Thymus (tissue), 11 donors: ENCODE measurements around the gene MAL. TPM values are rescaled to one million over a fixed set of nuclear protein-coding genes. Genes with fewer than 3 reads are reported as not detected.
"Not testable (repeated sequence)": the region's sequence is repeated elsewhere in the genome, so short reads cannot be mapped to it uniquely, and the experiment has no call there.

Source experiments
- DNase-seq, 9 donors: peaks; one replicate each; pipeline ENCODE4 v3.0.0-alpha.2; 2013; ENCODE audit warnings: low spot score in 9 of 9, low read depth in 6 of 9, missing footprints in 1 of 9
- H3K27ac ChIP-seq, 2 donors: one replicate each; pipeline ENCODE4 v1.5.1; 2013; ENCODE audit warnings: control low read depth in 1 of 2, low read depth in 1 of 2, low read length in 1 of 2, mild to moderate bottlenecking in 1 of 2, moderate library complexity in 1 of 2
- H3K27me3 ChIP-seq, 2 donors: one replicate each; pipeline ENCODE4 v1.5.1; 2013; ENCODE audit warnings: low read length in 1 of 2; ENCODE audit not compliant: control insufficient read depth in 2 of 2, insufficient read depth in 1 of 2
- H3K36me3 ChIP-seq, 2 donors: one replicate each; pipeline ENCODE4 v1.5.1; 2013; ENCODE audit warnings: low read length in 1 of 2, mild to moderate bottlenecking in 1 of 2, moderate library complexity in 1 of 2; ENCODE audit not compliant: control insufficient read depth in 2 of 2, insufficient read depth in 2 of 2
- H3K4me1 ChIP-seq, 2 donors: one replicate each; pipeline ENCODE4 v1.5.1; 2013; ENCODE audit warnings: low read length in 2 of 2; ENCODE audit not compliant: control insufficient read depth in 2 of 2, insufficient read depth in 2 of 2
- H3K4me3 ChIP-seq, 2 donors: one replicate each; pipeline ENCODE4 v1.5.1; 2013; ENCODE audit warnings: low read length in 2 of 2, control low read depth in 1 of 2, mild to moderate bottlenecking in 1 of 2
- H3K9me3 ChIP-seq, 2 donors: one replicate each; pipeline ENCODE4 v1.5.1; 2013; ENCODE audit warnings: low read length in 1 of 2, mild to moderate bottlenecking in 1 of 2; ENCODE audit not compliant: control insufficient read depth in 2 of 2, insufficient read depth in 1 of 2
- WGBS: extraction: QIAGEN DNeasy Blood & Tissue Kit; methylation state at CpG from one replicate; pipeline ENCODE4 v1.1.7; 2013; 5-methylcytosine and 5-hydroxymethylcytosine counted together
- polyA plus RNA-seq: library from polyadenylated mRNA; stranded (reverse); fragments of 200-250 nt; gene quantifications from one replicate; pipeline ENCODE4 v1.2.3, GENCODE V29; 2013
- total RNA-seq: library from RNA; stranded (reverse); fragments of 120-200 nt; gene quantifications from one replicate; pipeline ENCODE4 v1.2.4, GENCODE V29; 2013
- donor health status: healthy.

MAL gene
- total and polyA plus RNA-seq, 2 donors: 143 to 190 TPM

DNA sequence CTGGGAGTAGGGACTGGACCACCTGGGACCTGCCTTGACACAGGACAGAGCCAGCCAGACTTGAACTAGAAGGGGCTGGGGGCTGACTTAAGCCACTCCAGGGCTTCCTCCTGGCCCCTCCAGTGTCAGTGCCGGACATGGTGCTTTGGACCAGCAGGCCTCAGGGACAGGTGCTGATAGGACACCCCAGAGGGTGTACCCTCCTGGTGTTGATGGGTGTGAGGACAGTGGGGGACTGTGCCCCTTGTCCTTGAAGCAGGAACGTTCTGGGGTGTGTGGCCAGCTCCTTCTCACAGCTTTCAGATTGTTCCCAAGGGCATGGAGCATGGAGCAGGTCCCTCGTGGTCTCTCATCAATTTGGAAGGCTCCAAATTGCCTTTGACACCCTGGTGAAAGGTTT, 6.8 kb downstream of the MAL start:
- no peaks in the 10 kb centered on the region for H3K9me3 ChIP-seq
- 89% methylated on average over 3 of the region's 3 CpGs for WGBS
- no peak for DNase-seq
- H3K4me1 ChIP-seq: peaks cover 33 to 71% of the 10 kb centered on the region in 2 donors
- H3K4me3 ChIP-seq: no peak overlapping the region
- no peak overlapping the region for H3K27ac ChIP-seq
- peaks cover 37 to 58% of the 10 kb centered on the region in 2 donors for H3K36me3 ChIP-seq
- H3K27me3 ChIP-seq: peaks cover 0 to 5% of the 10 kb centered on the region in 2 donors

DNA sequence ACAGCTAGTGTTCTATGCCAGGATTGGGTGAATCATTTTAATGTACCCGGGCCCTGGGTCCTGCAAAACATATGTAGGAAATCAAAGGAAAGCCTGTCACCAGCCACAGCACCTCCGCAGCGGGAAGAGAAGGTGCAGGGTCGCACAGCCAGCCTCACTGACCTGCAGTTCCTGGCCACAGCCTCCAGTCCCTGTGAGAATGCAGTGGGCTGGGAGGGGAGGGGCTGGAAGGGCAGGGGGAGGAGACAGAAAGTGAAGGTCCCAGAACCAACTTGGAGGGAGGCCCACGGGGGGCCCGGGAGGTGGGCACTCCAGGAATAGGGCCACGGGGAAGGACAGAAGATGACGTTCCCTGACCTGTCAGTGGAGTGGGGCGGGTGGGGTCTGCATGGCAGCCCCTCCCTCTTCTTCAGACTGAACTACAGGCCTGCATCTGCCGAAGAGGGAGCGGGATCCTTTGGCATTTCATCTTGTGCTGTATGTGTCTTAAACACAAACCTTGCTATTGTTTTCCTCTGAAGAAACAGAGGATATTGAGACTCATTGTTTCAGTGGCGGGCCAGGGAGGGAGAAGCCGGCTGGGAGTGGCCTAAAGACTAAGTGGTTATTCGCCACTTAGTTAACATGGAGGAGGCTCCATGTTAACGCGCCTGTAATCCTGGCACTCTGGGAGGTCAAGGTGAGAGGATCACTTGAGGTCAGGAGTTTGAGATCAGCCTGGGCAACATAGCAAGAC, 7.5 kb downstream of the MAL start:
- Histone ChIP-seq H3K27ac (no peak overlapping the region), H3K27me3 (no peaks in the 10 kb centered on the region), H3K9me3 (no peaks in the 10 kb centered on the region), H3K4me3 (no peak overlapping the region), H3K4me1 (peaks cover 33 to 67% of the 10 kb centered on the region in 2 donors), H3K36me3 (peaks cover 37 to 58% of the 10 kb centered on the region in 2 donors)
- no peak for DNase-seq
- WGBS: 90% methylated on average over 16 of the region's 16 CpGs

DNA sequence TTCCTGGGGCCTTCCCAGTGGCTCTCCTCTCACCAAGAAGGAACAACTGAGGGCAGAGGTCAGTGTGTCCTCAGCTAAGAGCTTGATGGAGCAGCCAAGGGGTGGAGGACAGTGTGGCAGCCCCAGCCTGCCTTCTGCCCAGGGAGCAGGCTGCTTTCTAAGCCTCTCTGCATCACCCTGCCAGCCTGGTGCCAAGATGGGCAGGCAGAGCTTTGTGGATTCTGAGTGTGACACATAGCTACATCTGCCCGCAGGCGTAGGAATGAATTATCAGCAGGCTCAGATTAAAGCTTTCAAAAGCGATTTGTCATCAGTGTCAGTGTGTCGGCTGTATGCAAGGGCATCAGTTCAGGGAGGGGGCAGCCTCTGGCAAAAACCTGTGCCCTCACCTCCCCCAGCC, 8.7 kb downstream of the MAL start:
- no peaks in the 10 kb centered on the region for H3K9me3 ChIP-seq
- peaks cover 37 to 56% of the 10 kb centered on the region in 2 donors for H3K36me3 ChIP-seq
- WGBS: 95% methylated on average over 4 of the region's 4 CpGs
- no peak overlapping the region for H3K4me3 ChIP-seq
- H3K27me3 ChIP-seq: no peaks in the 10 kb centered on the region
- peaks cover 25 to 63% of the 10 kb centered on the region in 2 donors for H3K4me1 ChIP-seq
- H3K27ac ChIP-seq: no peak overlapping the region
- no peak for DNase-seq

DNA sequence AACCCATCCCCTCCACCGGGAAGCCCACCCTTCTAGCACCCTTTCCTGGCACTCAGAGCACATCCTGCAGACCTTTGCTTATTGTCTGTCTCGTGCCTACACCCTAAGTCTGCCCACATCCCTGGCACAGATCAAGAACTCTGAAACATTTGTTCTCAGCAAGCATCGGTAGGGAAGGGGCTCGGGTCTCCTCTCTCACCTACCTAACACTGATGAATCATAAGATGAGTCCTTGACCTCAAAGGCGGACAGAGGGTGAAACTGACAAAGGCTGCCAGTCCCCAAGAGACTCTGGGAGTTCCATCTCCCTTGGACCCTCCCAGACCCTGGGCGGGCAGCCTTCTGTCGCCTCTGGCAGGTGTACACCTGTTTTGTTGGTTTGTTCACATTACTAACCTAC, 9.3 kb downstream of the MAL start:
- DNase-seq: no peak
- Histone ChIP-seq H3K36me3 (peaks cover 37 to 50% of the 10 kb centered on the region in 2 donors), H3K27ac (peak overlapping the region in 1 of 2 donors; percentile 12), H3K9me3 (no peaks in the 10 kb centered on the region), H3K27me3 (no peaks in the 10 kb centered on the region), H3K4me1 (peaks cover 20 to 64% of the 10 kb centered on the region in 2 donors), H3K4me3 (no peak overlapping the region)
- WGBS: 75% methylated on average over 7 of the region's 7 CpGs

DNA sequence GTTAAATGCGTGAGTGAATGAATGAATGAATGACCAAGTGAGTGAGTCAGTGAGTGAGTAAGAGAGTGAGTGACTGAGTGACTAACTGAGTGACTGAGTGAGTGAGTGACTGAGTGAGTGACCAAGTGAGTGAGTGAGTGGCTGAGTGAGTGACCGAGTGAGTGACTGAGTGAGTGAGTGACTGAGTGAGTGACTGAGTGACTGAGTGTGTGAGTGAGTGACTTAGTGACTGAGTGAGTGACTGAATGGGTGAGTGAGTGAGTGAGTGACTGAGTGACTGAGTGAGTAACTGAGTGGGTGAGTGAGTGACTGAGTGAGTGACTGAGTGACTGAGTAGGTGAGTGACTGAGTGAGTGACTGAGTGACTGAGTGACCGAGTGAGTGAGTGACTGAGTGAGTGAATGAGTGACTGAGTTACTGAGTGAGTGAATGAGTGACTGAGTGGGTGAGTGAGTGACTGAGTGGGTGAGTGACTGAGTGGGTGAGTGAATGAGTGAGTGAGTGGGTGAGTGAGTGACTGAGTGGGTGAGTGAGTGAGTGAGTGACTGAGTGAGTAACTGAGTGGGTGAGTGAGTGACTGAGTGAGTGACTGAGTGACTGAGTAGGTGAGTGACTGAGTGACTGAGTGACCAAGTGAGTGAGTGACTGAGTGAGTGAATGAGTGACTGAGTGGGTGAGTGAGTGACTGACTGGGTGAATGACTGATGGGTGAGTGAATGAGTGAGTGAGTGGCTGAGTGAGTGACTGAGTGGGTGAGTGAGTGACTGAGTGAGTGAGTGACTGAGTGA, 11.3 kb downstream of the MAL start:
- no peak overlapping the region for H3K27ac ChIP-seq
- peaks cover 13 to 56% of the 10 kb centered on the region in 2 donors for H3K4me1 ChIP-seq
- H3K9me3 ChIP-seq: no peaks in the 10 kb centered on the region
- no peaks in the 10 kb centered on the region for H3K27me3 ChIP-seq
- peaks cover 37 to 46% of the 10 kb centered on the region in 2 donors for H3K36me3 ChIP-seq
- H3K4me3 ChIP-seq: no peak overlapping the region
- 98% methylated on average over 3 of the region's 3 CpGs for WGBS
- no peak for DNase-seq

DNA sequence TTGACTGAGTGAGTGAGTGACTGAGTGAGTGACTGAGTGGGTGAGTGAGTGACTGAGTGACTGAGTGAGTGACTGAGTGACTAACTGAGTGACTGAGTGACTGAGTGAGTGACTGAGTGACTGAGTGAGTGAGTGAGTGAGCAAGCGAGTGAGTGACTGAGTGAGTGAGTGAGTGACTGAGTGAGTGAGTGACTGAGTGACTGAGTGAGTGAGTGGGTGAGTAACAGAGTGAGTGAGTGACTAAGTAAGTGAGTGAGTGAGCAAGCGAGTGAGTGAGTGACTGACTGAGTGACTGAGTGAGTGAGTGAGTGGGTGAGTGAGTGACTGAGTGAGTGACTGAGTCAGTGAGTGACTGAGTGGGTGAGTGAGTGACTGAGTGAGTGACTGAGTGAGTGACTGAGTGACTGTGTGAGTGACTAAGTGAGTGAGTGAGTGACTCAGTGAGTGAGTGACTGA, 11.9 kb downstream of the MAL start:
- Histone ChIP-seq H3K9me3 (no peaks in the 10 kb centered on the region), H3K27ac (no peak overlapping the region), H3K36me3 (peaks cover 34 to 49% of the 10 kb centered on the region in 2 donors), H3K4me3 (no peak overlapping the region), H3K4me1 (peaks cover 18 to 56% of the 10 kb centered on the region in 2 donors), H3K27me3 (no peaks in the 10 kb centered on the region)
- DNase-seq: no peak
- 98% methylated on average over 2 of the region's 2 CpGs for WGBS

DNA sequence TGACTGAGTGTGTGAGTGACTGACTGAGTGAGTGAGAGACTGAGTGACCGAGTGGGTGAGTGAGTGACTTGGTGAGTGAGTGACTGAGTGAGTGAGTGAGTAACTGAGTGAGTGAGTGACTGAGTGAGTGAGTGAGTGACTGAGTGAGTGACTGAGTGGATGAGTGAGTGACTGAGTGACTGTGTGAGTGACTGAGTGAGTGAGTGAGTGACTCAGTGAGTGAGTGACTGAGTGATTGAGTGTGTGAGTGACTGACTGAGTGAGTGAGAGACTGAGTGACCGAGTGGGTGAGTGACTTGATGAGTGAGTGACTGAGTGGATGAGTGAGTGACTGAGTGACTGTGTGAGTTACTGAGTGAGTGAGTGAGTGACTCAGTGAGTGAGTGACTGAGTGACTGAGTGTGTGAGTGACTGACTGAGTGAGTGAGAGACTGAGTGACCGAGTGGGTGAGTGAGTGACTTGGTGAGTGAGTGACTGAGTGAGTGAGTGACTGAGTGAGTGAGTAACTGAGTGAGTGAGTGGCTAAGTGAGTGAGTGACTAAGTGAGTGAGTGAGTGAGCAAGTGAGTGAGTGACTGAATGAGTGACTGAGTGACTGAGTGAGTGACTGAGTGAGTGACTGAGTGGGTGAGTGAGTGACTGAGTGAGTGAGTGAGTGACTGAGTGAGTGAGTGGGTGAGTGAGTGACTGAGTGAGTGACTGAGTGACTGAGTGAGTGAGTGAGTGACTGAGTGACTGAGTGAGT, 12.5 kb downstream of the MAL start:
- peaks cover 33 to 51% of the 10 kb centered on the region in 2 donors for H3K36me3 ChIP-seq
- H3K27me3 ChIP-seq, DNase-seq, H3K9me3 ChIP-seq, H3K4me3 ChIP-seq, H3K27ac ChIP-seq: not testable (repeated sequence)
- peaks cover 24 to 62% of the 10 kb centered on the region in 2 donors for H3K4me1 ChIP-seq
- WGBS: 96% methylated on average over 3 of the region's 3 CpGs

DNA sequence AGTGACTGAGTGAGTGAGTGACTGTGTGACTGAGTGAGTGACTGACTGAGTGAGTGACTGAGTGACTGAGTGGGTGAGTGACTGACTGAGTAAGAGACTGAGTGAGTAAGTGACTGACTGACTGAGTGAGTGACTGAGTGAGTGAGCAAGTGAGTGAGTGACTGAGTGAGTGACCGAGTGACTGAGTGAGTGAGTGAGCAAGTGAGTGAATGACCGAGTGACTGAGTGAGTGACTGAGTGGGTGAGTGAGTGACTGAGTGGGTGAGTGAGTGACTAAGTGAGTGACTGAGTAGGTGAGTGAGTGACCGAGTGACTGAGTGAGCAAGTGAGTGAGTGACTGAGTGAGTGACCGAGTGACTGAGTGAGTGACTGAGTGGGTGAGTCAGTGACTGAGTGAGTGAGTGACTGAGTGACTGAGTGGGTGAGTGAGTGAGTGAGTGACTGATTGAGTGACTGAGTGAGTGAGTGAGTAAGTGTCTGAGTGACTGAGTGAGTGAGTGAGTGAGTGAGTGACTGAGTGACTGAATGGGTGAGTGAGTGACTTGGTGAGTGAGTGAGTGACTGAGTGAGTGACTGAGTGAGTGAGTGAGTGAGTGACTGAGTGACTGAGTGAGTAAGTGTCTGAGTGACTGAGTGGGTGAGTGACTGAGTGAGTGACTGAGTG, 13.3 kb downstream of the MAL start:
- H3K4me3 ChIP-seq: no peak overlapping the region
- no peaks in the 10 kb centered on the region for H3K27me3 ChIP-seq
- H3K36me3 ChIP-seq: peaks cover 31 to 51% of the 10 kb centered on the region in 2 donors
- no peak overlapping the region for H3K27ac ChIP-seq
- no peaks in the 10 kb centered on the region for H3K9me3 ChIP-seq
- peaks cover 29 to 66% of the 10 kb centered on the region in 2 donors for H3K4me1 ChIP-seq
- WGBS: 98% methylated on average over 4 of the region's 4 CpGs
- DNase-seq: no peak
